H1 (cell line): ENCODE data around the gene BRD1. TPM values are rescaled to one million over a fixed set of nuclear protein-coding genes. Genes with fewer than 3 reads are reported as not detected.
A peak's percentile ranks its signal among the peaks of the same experiment; 100 is the strongest.

Experiments
- CTCF ChIA-PET: fragments of 300-600 bp; sonication (Branson Sonifier 250); formaldehyde crosslinking; loops from one replicate; lab custom pipeline; 2021; ENCODE audit not compliant: partially characterized antibody; lab: Charles Lee
- POLR2A ChIA-PET: fragments of 300-600 bp; sonication (Branson Sonifier 250); formaldehyde crosslinking; loops from one replicate; lab custom pipeline; 2021; ENCODE audit warnings: inconsistent platforms; ENCODE audit not compliant: partially characterized antibody; lab: Charles Lee
- DNase-seq, 2 experiments: peaks; one replicate each; pipeline versions ENCODE4 v3.0.0 to v3.0.0-alpha.2; 2010 to 2022; ENCODE audit warnings: low spot score in 2 of 2, low read depth in 1 of 2, mixed read lengths in 1 of 2
- FAIRE-seq: peaks from 2 replicates; lab custom pipeline; 2011; peaks lifted over from hg19 to GRCh38; lab: Jason Lieb, UNC
- H2AFZ ChIP-seq: 2 replicates; pipeline ENCODE4 v1.8.1; 2012; ENCODE audit warnings: low read length, inconsistent platforms
- H2AK5ac ChIP-seq: 2 replicates; pipeline ENCODE4 v1.6.1; 2013; ENCODE audit warnings: low read depth, low read length
- H2BK120ac ChIP-seq: replicated peaks from 2 replicates; pipeline ENCODE3; 2013; ENCODE audit warnings: low read depth, low read length, inconsistent platforms
- H2BK12ac ChIP-seq: 2 replicates; pipeline ENCODE4 v1.6.1; 2013; ENCODE audit warnings: low read depth, low read length
- H2BK15ac ChIP-seq: 2 replicates; pipeline ENCODE4 v1.6.1; 2013; ENCODE audit warnings: low read length
- H2BK20ac ChIP-seq: 2 replicates; pipeline ENCODE4 v1.6.1; 2013; ENCODE audit warnings: low read length
- H2BK5ac ChIP-seq: 2 replicates; pipeline ENCODE4 v1.6.1; 2013; ENCODE audit warnings: low read depth, low read length
- H3K14ac ChIP-seq: 2 replicates; pipeline ENCODE4 v1.6.1; 2013; ENCODE audit warnings: inconsistent platforms; ENCODE audit not compliant: insufficient read length
- H3K18ac ChIP-seq: 2 replicates; pipeline ENCODE4 v1.6.1; 2013; ENCODE audit warnings: low read length; ENCODE audit errors: extremely low read depth
- H3K23ac ChIP-seq: 2 replicates; pipeline ENCODE4 v1.6.1; 2013; ENCODE audit warnings: inconsistent platforms; ENCODE audit not compliant: insufficient read length
- H3K23me2 ChIP-seq: 2 replicates; pipeline ENCODE4 v1.6.1; 2013; ENCODE audit warnings: low read depth, low read length
- H3K27ac ChIP-seq: 2 replicates; pipeline ENCODE4 v1.6.1; 2011; ENCODE audit warnings: low read depth, low read length, inconsistent platforms
- H3K27me3 ChIP-seq, 4 experiments: replicated peaks in 1 of 4; 1 replicate in 1 of 4; 2 replicates in 3 of 4; pipeline versions ENCODE4 v1.6.1 to v1.8.1; 2011 to 2013; ENCODE audit warnings: low read length in 3 of 4, mild to moderate bottlenecking in 3 of 4, inconsistent platforms in 2 of 4, mixed read lengths in 2 of 4, moderate library complexity in 1 of 4; ENCODE audit not compliant: control insufficient read depth in 3 of 4, insufficient read depth in 3 of 4; ENCODE audit errors: extremely low read depth in 1 of 4
- H3K36me3 ChIP-seq, 4 experiments: 2 replicates each; pipeline versions ENCODE4 v1.6.1 to v1.8.1; 2011 to 2013; ENCODE audit warnings: mild to moderate bottlenecking in 4 of 4, low read length in 3 of 4, moderate library complexity in 2 of 4, control low read depth in 1 of 4, inconsistent platforms in 1 of 4; ENCODE audit not compliant: insufficient read depth in 4 of 4, control insufficient read depth in 2 of 4
- H3K4ac ChIP-seq: replicated peaks from 2 replicates; pipeline ENCODE3; 2013; ENCODE audit warnings: low read length, low read depth, mixed read lengths, inconsistent platforms; ENCODE audit not compliant: insufficient read length
- H3K4me1 ChIP-seq, 4 experiments: replicated peaks in 1 of 4; 1 replicate in 1 of 4; 2 replicates in 3 of 4; pipeline versions ENCODE4 v1.6.1 to v1.8.1; 2011 to 2013; ENCODE audit warnings: low read length in 3 of 4, inconsistent platforms in 2 of 4, mixed read lengths in 1 of 4; ENCODE audit not compliant: insufficient read depth in 4 of 4, control insufficient read depth in 3 of 4
- H3K4me2 ChIP-seq, 2 experiments: 2 replicates each; pipeline versions ENCODE4 v1.6.1 to v1.8.1; 2011 to 2013; ENCODE audit warnings: low read depth in 2 of 2, low read length in 2 of 2, control low read depth in 1 of 2, inconsistent platforms in 1 of 2, mild to moderate bottlenecking in 1 of 2; ENCODE audit not compliant: insufficient read depth in 1 of 2
- H3K4me3 ChIP-seq, 4 experiments: fragments of 200-600, 300-600 bp in 1 of 4; sonication (generic), shearing (Covaris generic), sonication (Bioruptor Twin) in 1 of 4; 2 replicates each; pipeline versions ENCODE4 v1.5.1 to v1.8.1; 2011 to 2016; ENCODE audit warnings: low read length in 4 of 4, low read depth in 3 of 4, control low read depth in 2 of 4, inconsistent platforms in 2 of 4, mild to moderate bottlenecking in 2 of 4, mixed read lengths in 1 of 4, moderate library complexity in 1 of 4; ENCODE audit not compliant: insufficient read depth in 2 of 4; ENCODE audit errors: extremely low read depth in 1 of 4
- H3K56ac ChIP-seq: replicated peaks from 2 replicates; pipeline ENCODE3; 2013; ENCODE audit warnings: low read depth, mild to moderate bottlenecking, mixed read lengths, low read length, inconsistent platforms; ENCODE audit not compliant: insufficient read length
- H3K79me1 ChIP-seq: 2 replicates; pipeline ENCODE4 v1.6.1; 2013; ENCODE audit warnings: low read depth, low read length, control low read depth
- H3K79me2 ChIP-seq, 2 experiments: 2 replicates each; pipeline versions ENCODE4 v1.6.1 to v1.8.1; 2012 to 2013; ENCODE audit warnings: low read length in 2 of 2, mild to moderate bottlenecking in 2 of 2, inconsistent platforms in 1 of 2; ENCODE audit not compliant: insufficient read depth in 2 of 2, control insufficient read depth in 1 of 2
- H3K9ac ChIP-seq, 4 experiments: replicated peaks in 1 of 4; 1 replicate in 1 of 4; 2 replicates in 3 of 4; pipeline versions ENCODE4 v1.6.1 to v1.8.1; 2011 to 2013; ENCODE audit warnings: low read depth in 3 of 4, low read length in 3 of 4, control low read depth in 2 of 4, mild to moderate bottlenecking in 2 of 4, moderate library complexity in 2 of 4, inconsistent platforms in 1 of 4; ENCODE audit errors: extremely low read depth in 1 of 4
- H3K9me3 ChIP-seq, 2 experiments: 2 replicates each; pipeline versions ENCODE4 v1.6.1 to v1.8.1; 2012 to 2013; ENCODE audit warnings: mild to moderate bottlenecking in 2 of 2, moderate library complexity in 2 of 2, control low read depth in 1 of 2, inconsistent platforms in 1 of 2, low read depth in 1 of 2, low read length in 1 of 2, mixed read lengths in 1 of 2; ENCODE audit not compliant: insufficient read depth in 2 of 2
- H4K20me1 ChIP-seq, 2 experiments: replicated peaks in 1 of 2; 2 replicates each; pipeline versions ENCODE3 to v1.8.1; 2011 to 2013; ENCODE audit warnings: inconsistent platforms in 2 of 2, low read length in 2 of 2, mild to moderate bottlenecking in 1 of 2; ENCODE audit not compliant: insufficient read depth in 2 of 2, control insufficient read depth in 1 of 2
- H4K5ac ChIP-seq: 2 replicates; pipeline ENCODE4 v1.6.1; 2013; ENCODE audit warnings: low read length, low read depth, mixed read lengths, inconsistent platforms; ENCODE audit not compliant: insufficient read length
- H4K8ac ChIP-seq: 2 replicates; pipeline ENCODE4 v1.8.0; 2013; ENCODE audit warnings: mild to moderate bottlenecking, moderate library complexity, low read length, inconsistent platforms; ENCODE audit not compliant: insufficient read depth; ENCODE audit errors: extremely low read depth
- H4K91ac ChIP-seq: replicated peaks from 2 replicates; pipeline ENCODE3; 2013; ENCODE audit warnings: low read length, mixed read lengths, inconsistent platforms; ENCODE audit not compliant: insufficient read length
- CTBP2 ChIP-seq: IDR thresholded peaks from 2 replicates; pipeline ENCODE4 v1.7.0; 2011; ENCODE audit warnings: borderline replicate concordance, mild to moderate bottlenecking, moderate library complexity, mixed read lengths, low read length; ENCODE audit not compliant: insufficient read depth, insufficient read length
- MAFK ChIP-seq: IDR thresholded peaks from 2 replicates; pipeline ENCODE4 v1.6.1; 2012; ENCODE audit warnings: low read depth, mild to moderate bottlenecking, improper control_type of control experiment, low read length
- SIN3A ChIP-seq, 2 experiments: IDR thresholded peaks in 1 of 2; conservative IDR thresholded peaks in 1 of 2; 2 replicates each; pipeline ENCODE4 v1.6.1; 2011 to 2012; ENCODE audit warnings: low read length in 2 of 2, improper control_type of control experiment in 1 of 2, low read depth in 1 of 2, mild to moderate bottlenecking in 1 of 2
- TAF1 ChIP-seq: IDR thresholded peaks from 2 replicates; pipeline ENCODE4 v1.6.1; 2011; ENCODE audit warnings: mild to moderate bottlenecking, low read depth, low read length
- WGBS, 2 experiments: shearing (Covaris generic) in 1 of 2; methylation state at CpG; one replicate each; pipeline versions ENCODE4 v1.1.6 to v1.1.7; 2013 to 2015; ENCODE audit warnings: low lambda C conversion rate in 2 of 2, mixed read lengths in 2 of 2, inconsistent platforms in 1 of 2, low coverage in 1 of 2, missing lambda C conversion rate in 1 of 2; ENCODE audit not compliant: insufficient replicate concordance in 2 of 2, insufficient coverage in 1 of 2, insufficient read length in 1 of 2; ENCODE audit errors: extremely low coverage in 1 of 2, missing lambda C conversion rate in 1 of 2; 5-methylcytosine and 5-hydroxymethylcytosine counted together
- polyA plus RNA-seq, 7 experiments: library from polyadenylated mRNA; depleted of rRNA in 3 of 7; stranded (reverse) in 5 of 7; unstranded in 2 of 7; fragments of >200 nt in 5 of 7; fragments of 200-250 nt in 2 of 7; gene quantifications; 1 replicate in 5 of 7; 2 replicates in 1 of 7; 4 replicates in 1 of 7; pipeline versions ENCODE4 v1.2.1 to v1.2.3, GENCODE V29; 2011 to 2013; ENCODE audit warnings: missing spikeins in 2 of 7, mixed read lengths in 2 of 7
- total RNA-seq: library from RNA; stranded (reverse); fragmentation: NEBNext Ultra II Directional; extraction: Animal tissue kit (Norgen Biotek cat#: 25700); gene quantifications from 2 replicates; pipeline ENCODE4 v1.2.1, GENCODE V29; 2021

Gene BRD1
- total and polyA plus RNA-seq, 2 of the 8 experiments (the other 6 are each of a cell fraction or from before 2014, with no cell fraction given), result 6.8 to 34.0 TPM

GRCh38 chr22:49803134-49803533, 24.5 kb downstream of the BRD1 start:
- H2BK20ac ChIP-seq, result no peak overlapping the region
- no peak overlapping the region for H3K4me2 ChIP-seq
- H4K5ac ChIP-seq, result no peak overlapping the region
- H3K27ac ChIP-seq, result 0 out of 2 replicates have a peak overlapping the region, but pooled peaks have one; percentile 24
- no peak overlapping the region for H2BK15ac ChIP-seq
- H3K14ac ChIP-seq, result no peak overlapping the region
- POLR2A ChIA-PET, result no interaction called here
- no peak overlapping the region for H3K18ac ChIP-seq
- peaks cover 28% of the 10 kb centered on the region for H3K79me1 ChIP-seq
- no peak overlapping the region for H2BK12ac ChIP-seq
- H3K4ac ChIP-seq, result no peak overlapping the region
- no peaks in the 10 kb centered on the region for H3K27me3 ChIP-seq
- H2AFZ ChIP-seq, result no peak overlapping the region
- CTCF ChIA-PET, result interaction anchor here (0.6 to 1.4 kb wide), 4 partner anchors 10 to 120 kb away, joined by 3 to 5 read pairs (median 3); no protein-coding TSS in a partner anchor
- H4K8ac ChIP-seq, result no peak overlapping the region; the same call in 1 of the 2 replicates
- H2AK5ac ChIP-seq, result no peak overlapping the region
- no peaks in the 10 kb centered on the region for H3K9me3 ChIP-seq
- no peak overlapping the region for H2BK5ac ChIP-seq
- H3K79me2 ChIP-seq, result peaks cover 14 to 91% of the 10 kb centered on the region in 2 experiments; a peak in 3 of 4 replicates
- no peak overlapping the region for H4K91ac ChIP-seq
- H3K4me3 ChIP-seq, result no peak overlapping the region
- H2BK120ac ChIP-seq, result no peak overlapping the region
- H3K23me2 ChIP-seq, result no peaks in the 10 kb centered on the region
- no peaks in the 10 kb centered on the region; a peak in 1 of 7 replicates for H3K4me1 ChIP-seq
- peaks cover 3 to 30% (median 8%) of the 10 kb centered on the region in 4 experiments; a peak in 6 of 8 replicates for H3K36me3 ChIP-seq
- H3K9ac ChIP-seq, result no peak overlapping the region
- no peak for FAIRE-seq
- no peak overlapping the region for H3K56ac ChIP-seq
- WGBS, 2 experiments, result 97% methylated on average over 18 of the region's 18 CpGs; no CpG with 5 or more reads in 1 of the 2 experiments
- no peak overlapping the region for H3K23ac ChIP-seq
- H4K20me1 ChIP-seq, result peaks cover 40 to 45% of the 10 kb centered on the region in 2 experiments
- no peak for DNase-seq
- no peak for TF ChIP-seq MAFK
- TF ChIP-seq SIN3A (conservative IDR thresholded peaks at IDR 0.05 in 1 of 2, IDR thresholded peaks at IDR 0.05 in 1 of 2; ENCODE audit: low read depth in 1 of 2, low read length in 2 of 2), result no peak
- TF ChIP-seq CTBP2, result no peak
- TF ChIP-seq TAF1, result no peak
